Transverse colon (tissue), 3 donors: ENCODE measurements around the gene CSGALNACT2.

Experiments used
- CTCF ChIP-seq, 5 experiments: fragments of 200-600 bp in 3 of 5; fragments of 450-650 bp in 2 of 5; sonication (generic) in 3 of 5; IDR thresholded peaks; 1 replicate in 2 of 5; 2 replicates in 3 of 5; pipeline ENCODE4 v1.5.1; 2016 to 2017; ENCODE audit warnings: antibody characterized with exemption in 5 of 5, inconsistent platforms in 3 of 5, mild to moderate bottlenecking in 2 of 5, moderate library complexity in 1 of 5
- EP300 ChIP-seq: sonication (generic); formaldehyde crosslinking; IDR thresholded peaks from one replicate; pipeline ENCODE4 v1.6.1; 2017; ENCODE audit warnings: antibody characterized with exemption, low read depth
- POLR2A ChIP-seq: fragments of 450-650 bp; IDR thresholded peaks from one replicate; pipeline ENCODE4 v1.6.1; 2016; ENCODE audit warnings: antibody characterized with exemption, mild to moderate bottlenecking, moderate library complexity

GRCh38 chr10:43197834-43198681 lies 59.8 kb downstream of the CSGALNACT2 start:
- TF ChIP-seq CTCF (IDR thresholded peaks at IDR 0.05) (peak in 2 of 5 experiments; percentile 9 to 14), POLR2A (no peak), EP300 (no peak)
